Activated T-helper 1 cell treated with Interleukin-2 at 50 U/mL for 16 hours (primary cell): Measurements from ENCODE around the gene GLIPR1L2.
A peak's percentile ranks its signal among the peaks of the same experiment; 100 is the strongest.
"Not testable (repeated sequence)": the region's sequence is repeated elsewhere in the genome, so short reads cannot be mapped to it uniquely, and the experiment has no call there.

Experiments
- DNase-seq: peaks from one replicate; pipeline ENCODE4 v3.0.0-alpha.2; 2020; ENCODE audit warnings: low read depth

GLIPR1L2 gene

GRCh38 chr12:75390899-75391538, at the start of gene GLIPR1L2:
GLIPR1L2 (plus strand) TSS chr12:75391089; CDS start chr12:75391117, 28 bp downstream.
- DNase-seq: peak; percentile 82

- no peak for DNase-seq
Measured at GRCh38 chr12:75341873-75342272, 49.0 kb upstream of the GLIPR1L2 start.

- DNase-seq: no peak
Measured at GRCh38 chr12:75345531-75345930, 45.4 kb upstream of the GLIPR1L2 start.

- not testable (repeated sequence) for DNase-seq
Measured at GRCh38 chr12:75346215-75346614, 44.7 kb upstream of the GLIPR1L2 start.

GRCh38 chr12:75349946-75350345, 40.9 kb upstream of the GLIPR1L2 start:
- DNase-seq: no peak

DNA sequence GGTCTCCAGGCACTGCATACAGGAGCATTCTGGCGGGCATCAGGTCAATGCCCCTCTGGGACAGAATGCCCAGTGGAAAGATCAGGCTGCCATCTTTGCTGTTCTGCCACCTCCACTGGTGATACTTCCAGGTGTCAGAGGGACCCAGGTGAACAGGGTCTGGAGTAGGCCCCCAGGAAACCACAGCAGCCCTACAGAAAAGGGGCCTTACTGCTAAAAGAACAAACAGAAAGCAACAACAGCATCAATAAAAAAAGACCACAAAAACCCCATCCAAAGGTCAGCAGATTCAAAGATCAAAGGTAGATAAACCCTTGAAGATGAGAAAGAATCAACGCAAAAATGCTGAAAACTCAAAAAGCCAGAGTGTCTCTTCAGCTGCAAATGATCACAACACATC, 40.5 kb upstream of the GLIPR1L2 start:
- DNase-seq: no peak

- DNase-seq: no peak
Measured at GRCh38 chr12:75354011-75354410, 36.9 kb upstream of the GLIPR1L2 start.

- DNase-seq: no peak
Measured at GRCh38 chr12:75360920-75361319, 30.0 kb upstream of the GLIPR1L2 start.

GRCh38 chr12:75361408-75361807, 29.5 kb upstream of the GLIPR1L2 start:
- DNase-seq: no peak

- no peak for DNase-seq
Measured at GRCh38 chr12:75364919-75365318, 26.0 kb upstream of the GLIPR1L2 start.

- no peak for DNase-seq
Measured at GRCh38 chr12:75366629-75367028, 24.3 kb upstream of the GLIPR1L2 start.

DNA sequence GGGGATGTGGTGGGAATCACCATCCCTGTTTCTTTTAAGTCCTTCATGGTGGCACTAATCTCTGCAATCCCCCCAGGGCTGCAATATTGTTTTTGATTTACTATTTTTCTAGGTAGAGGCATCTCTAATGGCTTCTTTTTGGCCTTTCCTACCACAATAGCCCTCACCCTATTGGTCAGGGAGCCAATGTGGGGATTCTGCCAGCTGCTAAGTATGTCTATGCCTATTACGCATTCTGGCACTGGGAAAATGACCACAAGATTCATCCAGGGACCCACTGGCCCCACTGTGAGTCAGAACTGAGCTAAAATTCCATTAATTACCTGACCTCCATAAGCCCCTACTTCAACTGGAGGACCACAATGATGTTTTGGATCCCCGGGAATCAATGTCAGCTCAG, 15.9 kb upstream of the GLIPR1L2 start:
- no peak for DNase-seq

DNA sequence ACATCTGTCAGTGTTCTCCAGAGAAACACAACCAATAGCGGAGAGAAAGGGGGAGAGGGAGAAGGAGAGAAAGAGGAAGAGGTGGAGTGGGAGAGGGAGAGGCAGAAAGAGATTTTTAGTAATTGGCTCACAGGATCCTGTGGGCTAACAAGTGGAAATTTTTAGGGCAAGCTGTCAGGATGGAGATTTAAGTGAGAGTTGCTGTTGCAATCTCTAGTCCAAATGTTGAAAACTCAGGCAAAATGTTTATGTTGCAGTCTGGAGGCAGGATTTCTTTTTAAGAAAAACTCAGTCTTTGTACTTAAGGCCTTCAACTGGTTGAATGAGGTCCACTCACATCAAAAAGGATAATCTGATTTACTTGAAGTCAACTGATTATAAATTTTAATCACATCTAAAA, 12.5 kb upstream of the GLIPR1L2 start:
- DNase-seq: no peak

DNA sequence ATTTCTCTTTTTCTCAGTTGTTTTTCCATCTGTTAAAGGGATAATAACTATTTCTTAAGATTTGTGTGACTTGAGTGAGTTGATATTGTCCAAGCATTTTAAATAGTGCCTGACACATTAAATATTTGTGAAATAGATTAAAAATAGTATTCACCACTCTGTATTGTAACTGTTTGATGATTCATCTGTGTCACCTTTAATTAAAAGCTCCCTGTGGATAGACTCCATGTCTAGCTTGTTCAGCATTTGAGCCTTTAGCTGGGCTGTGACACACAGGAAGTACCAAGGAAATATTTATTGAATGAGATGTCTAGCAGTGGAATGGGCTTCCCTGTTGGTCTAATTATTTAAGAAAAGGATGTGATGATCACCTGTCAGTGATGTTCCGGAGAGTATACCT, 1.8 kb upstream of the GLIPR1L2 start:
- no peak for DNase-seq

- DNase-seq: no peak
Measured at GRCh38 chr12:75389706-75390105, 1.2 kb upstream of the GLIPR1L2 start.

DNA sequence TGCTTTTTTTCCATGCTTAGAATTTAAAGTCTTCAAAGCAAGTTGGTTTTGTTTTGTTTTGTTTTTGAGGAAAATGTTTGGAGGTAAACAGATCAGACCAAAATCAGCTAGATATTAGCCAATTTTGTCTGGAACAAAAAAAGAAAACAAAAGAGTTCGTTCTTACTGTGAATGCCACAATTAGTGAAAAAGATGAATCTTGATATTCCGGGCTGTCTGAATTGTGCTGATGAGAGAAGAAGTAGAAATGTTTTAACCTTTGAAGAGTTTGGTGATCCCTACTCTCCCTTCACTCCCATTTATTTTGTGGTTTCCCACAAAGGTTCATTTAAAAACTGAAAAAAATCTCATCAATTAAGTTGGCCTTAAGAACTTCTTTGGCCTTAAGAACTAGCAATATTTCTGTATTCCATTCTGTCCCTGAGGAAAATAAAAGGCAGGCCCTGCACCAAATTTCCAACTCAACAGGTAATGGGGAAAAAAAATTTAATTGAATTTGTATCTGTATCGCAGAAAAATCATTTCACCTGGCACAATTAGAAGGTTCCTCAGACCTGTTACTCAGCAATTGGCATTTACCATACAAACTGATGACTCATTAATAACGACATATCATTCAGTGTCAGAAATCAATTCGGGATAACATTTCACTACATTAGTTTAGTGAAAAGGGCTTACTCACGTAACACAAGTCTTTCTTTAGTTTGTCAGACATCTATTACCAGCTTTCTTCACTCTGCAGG, 562 bp upstream of the GLIPR1L2 start:
- DNase-seq: no peak

DNA sequence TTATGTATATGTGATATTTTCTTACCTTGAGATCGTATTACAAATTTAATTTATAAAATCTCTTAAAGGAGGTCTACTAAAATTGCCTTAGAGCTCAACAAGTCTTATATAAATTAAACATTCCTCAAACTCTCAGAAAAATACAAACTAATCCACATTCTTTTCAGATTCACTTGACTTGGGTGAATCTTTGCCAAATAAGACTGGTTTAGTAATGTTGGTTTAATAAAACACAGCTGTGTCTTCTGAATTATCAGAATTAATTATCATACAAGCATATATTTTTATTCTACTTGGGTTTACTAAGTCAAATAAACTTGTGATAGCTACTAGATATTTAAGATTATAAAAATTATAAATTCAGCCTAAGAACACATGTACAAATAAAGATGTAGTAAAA, 13.3 kb downstream of the GLIPR1L2 start:
- DNase-seq: no peak

DNA sequence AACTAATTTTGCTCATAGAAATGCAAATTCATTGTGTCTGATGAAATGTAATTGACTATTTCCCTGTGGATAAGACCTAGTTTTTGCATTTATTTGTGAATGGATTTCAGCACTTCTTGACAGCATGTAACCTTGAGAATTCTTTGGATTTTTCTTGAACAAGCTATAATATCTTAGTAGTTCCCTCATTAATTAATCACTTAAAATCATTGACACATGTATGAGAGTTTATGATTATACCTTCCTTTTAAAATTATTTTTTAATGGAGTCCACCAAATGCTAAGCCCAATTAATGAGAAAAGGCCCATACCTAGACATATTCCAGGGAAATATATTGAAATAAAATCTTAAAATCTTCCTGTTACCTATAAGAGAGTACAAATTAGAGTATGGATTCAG, 16.8 kb downstream of the GLIPR1L2 start:
- DNase-seq: no peak

- no peak for DNase-seq
Measured at GRCh38 chr12:75409830-75410229, 18.9 kb downstream of the GLIPR1L2 start.

GRCh38 chr12:75414671-75415070, 23.8 kb downstream of the GLIPR1L2 start:
- DNase-seq: no peak

DNA sequence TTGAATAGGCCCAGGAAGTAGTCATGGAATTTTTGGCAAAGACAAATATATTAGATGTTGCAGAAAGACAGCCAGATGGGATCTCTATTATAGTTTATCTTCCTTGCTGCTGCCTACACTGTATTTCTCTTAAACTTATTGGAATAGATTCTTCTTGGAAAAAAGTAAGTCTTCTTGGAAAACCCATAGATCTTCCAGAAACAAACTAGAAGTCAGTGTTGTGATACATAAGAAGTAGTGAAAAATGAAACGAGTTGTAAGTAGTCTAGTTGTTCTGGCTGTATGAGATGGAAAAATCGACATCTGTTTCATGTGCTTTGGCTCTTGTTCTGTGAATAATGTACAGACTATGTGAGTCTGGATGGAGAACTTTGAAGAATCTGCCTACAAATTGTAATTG, 29.0 kb downstream of the GLIPR1L2 start:
- DNase-seq: no peak

GRCh38 chr12:75427491-75427890, 36.6 kb downstream of the GLIPR1L2 start:
- no peak for DNase-seq

- no peak for DNase-seq
Measured at GRCh38 chr12:75428767-75429166, 37.9 kb downstream of the GLIPR1L2 start.

DNA sequence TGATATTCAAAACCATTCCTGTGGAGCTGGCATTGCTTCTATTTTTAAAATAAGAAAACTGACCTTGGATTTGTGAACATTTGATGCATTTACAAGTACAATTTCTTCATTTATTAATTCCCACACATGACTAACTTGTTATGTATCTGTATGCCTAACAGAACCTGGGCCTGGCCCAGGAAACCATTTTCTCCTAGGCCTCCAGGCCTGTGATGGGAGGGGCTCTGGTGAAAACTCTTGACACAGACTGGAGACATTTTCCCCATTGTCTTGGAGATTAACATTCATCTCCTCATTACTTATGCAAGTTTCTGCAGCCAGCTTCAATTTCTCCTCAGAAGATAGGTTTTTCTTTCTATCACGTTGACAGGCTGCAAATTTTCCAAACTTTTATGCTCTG, 42.0 kb downstream of the GLIPR1L2 start:
- no peak for DNase-seq
